GM12864 (cell line): ENCODE measurements around the gene SLC7A9.

Experiments used
- DNase-seq: peaks from one replicate; pipeline ENCODE4 v3.0.0-alpha.2; 2011; ENCODE audit warnings: low read depth
- H3K4me3 ChIP-seq: 2 replicates; pipeline ENCODE4 v1.5.1; 2011; ENCODE audit warnings: mild to moderate bottlenecking, low read depth, low read length, control low read depth
- CTCF ChIP-seq: IDR thresholded peaks from 2 replicates; pipeline ENCODE4 v1.5.1; 2011; ENCODE audit warnings: low read depth, mild to moderate bottlenecking, moderate library complexity, low read length, control low read depth, inconsistent platforms; ENCODE audit errors: missing control alignments

Gene SLC7A9

GRCh38 chr19:32781280-32781679, 88.3 kb downstream of the SLC7A9 start:
- no peak for TF ChIP-seq CTCF
- no peak for DNase-seq
- no peak overlapping the region for H3K4me3 ChIP-seq
